ENCODE results near the gene DGKQ. TPM values are rescaled to one million over a fixed set of nuclear protein-coding genes. Genes with fewer than 3 reads are reported as not detected.
"Not testable (repeated sequence)": the region's sequence is repeated elsewhere in the genome, so short reads cannot be mapped to it uniquely, and the experiment has no call there.

Gene DGKQ
- total RNA-seq, 2 experiments from 2014 or later: 11.1 to 11.4 TPM

DNA sequence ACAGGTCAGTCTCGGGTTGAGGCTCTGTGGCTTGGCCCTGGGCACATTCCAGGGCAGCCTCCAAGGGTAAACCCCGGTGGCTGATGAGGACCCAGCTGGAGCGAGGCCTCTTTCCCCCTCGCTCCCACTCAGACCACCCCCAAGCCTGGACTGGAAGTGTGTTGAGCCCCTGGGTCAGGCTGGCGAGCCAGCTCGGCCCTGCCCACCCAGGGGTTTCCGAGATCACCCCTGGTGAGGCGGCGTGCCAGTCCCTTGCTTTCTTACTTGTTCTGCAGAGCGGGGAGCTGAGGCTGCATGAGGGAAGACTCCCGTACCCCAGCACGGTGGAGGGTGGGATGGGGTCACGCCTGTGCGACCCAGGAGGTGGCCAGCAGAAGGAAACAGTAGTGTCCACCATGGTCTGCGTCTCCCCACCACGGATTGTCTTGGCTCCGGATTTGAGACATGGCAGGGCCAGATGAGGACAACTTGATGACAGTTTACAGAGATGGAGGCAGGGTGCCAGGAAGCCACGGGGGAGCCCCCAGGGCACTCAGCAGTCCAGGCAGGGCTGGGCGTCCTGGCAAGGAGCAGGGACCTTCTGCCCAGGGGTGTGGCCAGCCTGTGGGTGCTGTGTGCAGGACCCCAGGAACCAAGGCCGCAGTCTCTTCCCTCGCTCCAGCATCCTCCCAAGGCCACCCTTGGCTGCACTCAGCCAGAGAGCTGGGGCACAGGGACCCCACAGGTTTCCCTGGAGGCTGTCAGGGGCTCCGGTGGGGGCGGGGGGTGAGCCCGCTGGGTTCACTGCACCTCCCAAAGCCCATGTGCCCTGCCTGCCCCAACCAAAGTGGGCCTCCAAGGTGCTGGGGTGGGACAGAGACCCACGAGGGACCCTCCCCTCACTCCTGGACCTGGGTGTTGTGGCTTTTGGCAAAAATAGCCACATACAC is 31.5 kb upstream of the DGKQ start:
- Mint-ChIP-seq H3K36me3 (no peaks in the 10 kb centered on the region), H3K4me3 (no peak overlapping the region), H3K9me3 (no peaks in the 10 kb centered on the region), H3K27me3 (peaks cover 57% of the 10 kb centered on the region), H3K27ac (no peak overlapping the region), H3K4me1 (ENCODE audit: low read depth) (peaks cover 5% of the 10 kb centered on the region)
- POLR2A ChIA-PET: no interaction called here
- intact Hi-C loops (cut with micrococcal nuclease): no loop called here
- no peak for DNase-seq
- CTCF ChIA-PET: interaction anchor here (0.6 kb wide), 1 partner anchor 106 kb away, joined by 4 read pairs; no protein-coding TSS in a partner anchor

DNA sequence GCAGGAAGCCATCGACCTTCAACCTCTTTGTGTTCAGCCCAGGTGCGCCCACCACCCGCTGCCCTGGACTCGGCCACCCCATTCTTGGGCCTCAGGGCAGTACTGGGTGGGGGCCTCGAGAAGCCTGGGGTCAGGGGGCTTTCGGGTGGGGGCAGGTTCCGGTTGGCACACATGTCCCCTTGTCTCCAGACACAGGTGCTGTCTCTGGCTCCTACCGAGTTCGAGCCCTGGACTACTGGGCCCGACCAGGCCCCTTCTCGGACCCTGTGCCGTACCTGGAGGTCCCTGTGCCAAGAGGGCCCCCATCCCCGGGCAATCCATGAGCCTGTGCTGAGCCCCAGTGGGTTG is 30.7 kb upstream of the DGKQ start:
- Mint-ChIP-seq H3K4me1 (ENCODE audit: low read depth) (peaks cover 4% of the 10 kb centered on the region), H3K36me3 (no peaks in the 10 kb centered on the region), H3K4me3 (no peak overlapping the region), H3K9me3 (no peaks in the 10 kb centered on the region), H3K27me3 (peaks cover 60% of the 10 kb centered on the region), H3K27ac (no peak overlapping the region)
- no peak for DNase-seq
- POLR2A ChIA-PET: no interaction called here
- intact Hi-C loops (cut with micrococcal nuclease): no loop called here
- CTCF ChIA-PET: no interaction called here

DNA sequence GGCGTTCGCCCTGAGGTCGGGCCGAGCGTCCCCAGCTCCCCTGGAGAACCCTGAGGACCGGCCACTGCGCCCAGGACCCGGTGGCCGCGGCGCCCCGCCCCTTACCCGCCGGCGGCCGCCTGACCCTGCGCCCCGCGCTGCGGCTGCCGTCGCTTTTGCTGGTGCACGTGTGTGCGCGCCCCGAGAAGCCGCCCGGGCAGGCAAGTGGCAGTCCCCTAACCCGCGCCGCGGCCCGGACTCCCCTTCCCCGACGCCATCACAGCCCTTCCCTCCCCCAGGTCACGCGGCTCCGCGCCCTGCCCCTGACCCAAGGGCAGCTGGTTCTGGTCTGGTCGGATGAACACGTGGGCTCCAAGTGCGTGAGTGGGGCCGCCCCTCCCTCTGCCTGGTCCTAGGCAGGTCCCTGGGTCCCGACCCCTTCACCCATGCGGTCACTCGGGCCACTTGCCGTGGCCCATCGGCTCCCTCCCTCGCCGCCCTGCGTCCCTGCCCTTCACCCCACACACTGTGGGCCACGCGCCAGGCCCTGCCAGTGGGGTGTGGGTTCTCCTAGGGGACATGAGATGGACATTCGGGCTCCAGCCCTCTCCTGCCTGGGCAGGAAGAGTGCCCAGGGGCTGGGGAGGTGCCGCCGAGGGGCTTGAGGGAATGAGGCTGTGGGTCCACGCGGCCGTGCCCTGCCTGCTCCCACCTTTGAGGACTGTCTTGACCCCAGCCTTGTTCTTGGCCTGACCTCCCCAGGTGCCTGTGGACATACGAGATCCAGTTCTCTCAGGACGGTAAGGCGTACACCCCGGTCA is 30.1 kb upstream of the DGKQ start:
- H3K9me3 Mint-ChIP-seq: no peaks in the 10 kb centered on the region
- intact Hi-C loops (cut with micrococcal nuclease): no loop called here
- H3K27ac Mint-ChIP-seq: no peak overlapping the region
- H3K36me3 Mint-ChIP-seq: no peaks in the 10 kb centered on the region
- H3K4me3 Mint-ChIP-seq: no peak overlapping the region
- H3K4me1 Mint-ChIP-seq (ENCODE audit: low read depth): peaks cover 1% of the 10 kb centered on the region
- peaks cover 57% of the 10 kb centered on the region for H3K27me3 Mint-ChIP-seq
- ChIA-PET CTCF (no interaction called here), POLR2A (no interaction called here)
- no peak for DNase-seq

DNA sequence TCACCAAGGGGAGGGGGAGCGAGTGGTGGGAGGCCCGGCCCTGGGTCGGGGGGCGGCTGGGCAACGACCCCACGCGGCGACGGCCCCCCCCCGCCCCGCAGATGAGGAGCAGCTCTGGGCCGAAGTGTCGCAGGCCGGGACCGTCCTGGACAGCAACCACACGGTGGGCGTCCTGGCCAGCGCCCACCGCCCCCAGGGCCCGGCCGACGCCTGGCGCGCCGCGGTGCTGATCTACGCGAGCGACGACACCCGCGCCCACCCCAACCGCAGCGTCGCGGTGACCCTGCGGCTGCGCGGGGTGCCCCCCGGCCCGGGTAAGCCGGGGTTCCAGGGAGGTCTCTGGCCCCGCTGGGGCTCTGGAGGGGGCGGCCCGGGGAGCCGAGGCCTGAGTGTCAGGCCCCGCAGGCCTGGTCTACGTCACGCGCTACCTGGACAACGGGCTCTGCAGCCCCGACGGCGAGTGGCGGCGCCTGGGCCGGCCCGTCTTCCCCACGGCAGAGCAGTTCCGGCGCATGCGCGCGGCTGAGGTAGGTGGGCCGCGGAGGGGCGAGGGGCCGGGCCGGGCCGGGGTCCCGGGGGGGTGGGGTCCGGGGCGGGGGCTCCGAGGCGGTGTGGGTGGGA is 29.4 kb upstream of the DGKQ start:
- Mint-ChIP-seq H3K36me3 (no peaks in the 10 kb centered on the region), H3K27me3 (peaks cover 57% of the 10 kb centered on the region), H3K4me3 (no peak overlapping the region), H3K27ac (no peak overlapping the region), H3K4me1 (ENCODE audit: low read depth) (peaks cover 3% of the 10 kb centered on the region), H3K9me3 (no peaks in the 10 kb centered on the region)
- intact Hi-C loops (cut with micrococcal nuclease): no loop called here
- CTCF ChIA-PET: no interaction called here
- POLR2A ChIA-PET: no interaction called here
- DNase-seq: no peak

DNA sequence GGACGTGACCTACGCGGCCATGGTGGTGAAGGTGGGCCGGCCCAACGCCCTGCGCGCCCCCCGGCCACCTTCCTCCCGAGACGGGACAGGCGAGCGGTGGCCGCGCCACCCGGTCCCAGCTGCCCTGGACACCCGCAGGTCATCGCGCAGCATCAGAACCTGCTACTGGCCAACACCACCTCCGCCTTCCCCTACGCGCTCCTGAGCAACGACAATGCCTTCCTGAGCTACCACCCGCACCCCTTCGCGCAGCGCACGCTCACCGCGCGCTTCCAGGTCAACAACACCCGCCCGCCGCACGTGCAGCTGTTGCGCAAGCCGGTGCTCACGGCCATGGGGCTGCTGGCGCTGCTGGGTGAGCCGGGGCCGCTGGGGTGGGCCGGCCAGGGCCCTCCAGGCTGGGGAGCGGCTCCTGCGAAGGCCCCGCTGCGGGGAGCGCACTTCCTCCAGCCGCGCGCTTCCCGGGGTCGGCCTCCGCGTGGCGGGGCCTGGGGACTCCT is 28.8 kb upstream of the DGKQ start:
- Mint-ChIP-seq H3K27me3 (peaks cover 54% of the 10 kb centered on the region), H3K36me3 (no peaks in the 10 kb centered on the region), H3K4me1 (ENCODE audit: low read depth) (peaks cover 3% of the 10 kb centered on the region), H3K4me3 (no peak overlapping the region), H3K27ac (no peak overlapping the region), H3K9me3 (no peaks in the 10 kb centered on the region)
- intact Hi-C loops (cut with micrococcal nuclease): no loop called here
- ChIA-PET POLR2A (no interaction called here), CTCF (no interaction called here)
- DNase-seq: no peak

DNA sequence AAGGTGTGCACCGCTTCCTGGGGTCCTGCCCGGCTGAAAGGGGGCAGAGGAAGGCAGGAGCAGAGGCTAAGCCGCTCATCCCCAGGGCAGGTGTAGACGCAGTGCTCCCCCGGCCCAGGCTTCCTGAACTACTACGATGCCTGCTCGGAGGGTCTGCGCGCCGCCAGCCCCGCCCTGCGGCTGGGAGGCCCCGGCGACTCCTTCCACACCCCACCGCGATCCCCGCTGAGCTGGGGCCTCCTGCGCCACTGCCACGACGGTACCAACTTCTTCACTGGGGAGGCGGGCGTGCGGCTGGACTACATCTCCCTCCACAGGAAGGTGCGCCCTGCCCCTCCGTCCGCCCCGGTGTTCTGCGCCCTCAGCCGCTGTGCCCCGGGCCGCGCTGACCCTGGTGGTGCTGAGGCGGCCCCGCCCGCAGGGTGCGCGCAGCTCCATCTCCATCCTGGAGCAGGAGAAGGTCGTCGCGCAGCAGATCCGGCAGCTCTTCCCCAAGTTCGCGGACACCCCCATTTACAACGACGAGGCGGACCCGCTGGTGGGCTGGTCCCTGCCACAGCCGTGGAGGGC is 28.3 kb upstream of the DGKQ start:
- CTCF ChIA-PET: no interaction called here

DNA sequence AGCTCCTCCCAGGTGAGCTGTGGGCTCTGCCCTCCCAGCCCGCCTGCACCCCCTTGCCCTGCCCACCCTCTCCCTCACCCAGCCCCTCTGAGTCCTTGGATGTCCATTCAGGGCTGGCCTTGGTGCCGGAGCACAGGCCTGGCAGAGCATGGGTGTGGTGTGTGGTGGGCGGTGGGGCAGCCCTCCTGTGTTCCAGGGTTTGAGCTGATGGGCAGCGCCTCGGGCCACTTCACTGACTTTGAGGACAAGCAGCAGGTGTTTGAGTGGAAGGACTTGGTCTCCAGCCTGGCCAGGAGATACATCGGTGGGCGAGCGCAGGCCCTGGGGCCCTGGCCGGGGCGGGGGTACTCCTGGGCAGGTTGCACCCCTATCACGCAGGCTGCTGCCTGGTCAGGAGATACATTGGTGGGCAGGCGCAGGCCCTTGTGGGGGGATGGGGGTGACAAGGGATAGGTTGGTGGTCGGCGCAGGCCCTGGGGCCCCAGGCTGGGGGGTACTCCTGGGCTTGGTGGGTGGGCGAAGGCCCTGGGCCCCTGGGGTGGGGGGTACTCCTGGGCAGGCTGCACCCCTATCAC is 27.4 kb upstream of the DGKQ start:
- peaks cover 3% of the 10 kb centered on the region for H3K4me1 Mint-ChIP-seq (ENCODE audit: low read depth)
- no peaks in the 10 kb centered on the region for H3K9me3 Mint-ChIP-seq
- no peak for DNase-seq
- intact Hi-C loops (cut with micrococcal nuclease): no loop called here
- H3K27me3 Mint-ChIP-seq: peaks cover 44% of the 10 kb centered on the region
- H3K36me3 Mint-ChIP-seq: no peaks in the 10 kb centered on the region
- ChIA-PET POLR2A (no interaction called here), CTCF (no interaction called here)
- no peak overlapping the region for H3K4me3 Mint-ChIP-seq
- no peak overlapping the region for H3K27ac Mint-ChIP-seq

More for the DNA sequence above, 28.3 kb upstream of the DGKQ start:
- peaks cover 3% of the 10 kb centered on the region for H3K4me1 Mint-ChIP-seq (ENCODE audit: low read depth)
- intact Hi-C loops (cut with micrococcal nuclease): no loop called here
- POLR2A ChIA-PET: no interaction called here
- DNase-seq: no peak
- no peaks in the 10 kb centered on the region for H3K9me3 Mint-ChIP-seq
- H3K27me3 Mint-ChIP-seq: peaks cover 48% of the 10 kb centered on the region
- no peak overlapping the region for H3K4me3 Mint-ChIP-seq
- no peaks in the 10 kb centered on the region for H3K36me3 Mint-ChIP-seq
- H3K27ac Mint-ChIP-seq: no peak overlapping the region

DNA sequence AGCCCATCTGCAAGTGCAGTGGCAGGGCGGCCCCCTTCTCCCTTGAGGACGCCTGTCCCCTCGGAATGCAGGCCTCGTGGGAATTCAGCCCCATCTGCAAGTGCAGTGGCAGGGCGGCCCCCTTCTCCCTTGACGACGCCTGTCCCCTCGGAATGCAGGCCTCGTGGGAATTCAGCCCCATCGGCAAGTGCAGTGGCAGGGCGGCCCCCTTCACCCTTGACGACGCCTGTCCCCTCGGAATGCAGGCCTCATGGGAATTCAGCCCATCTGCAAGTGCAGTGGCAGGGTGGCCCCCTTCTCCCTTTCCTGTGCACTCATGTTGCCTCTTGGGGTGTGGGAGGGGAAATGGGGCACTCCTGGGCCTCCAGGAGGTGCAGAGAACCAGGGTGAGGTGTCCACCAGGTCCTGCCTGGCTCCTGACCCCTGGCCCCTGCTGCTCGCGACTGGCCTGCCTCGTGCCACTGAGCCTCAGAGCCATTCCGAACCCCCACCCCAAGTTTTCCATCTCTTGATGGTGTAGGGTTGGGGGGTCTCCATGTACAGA is 26.6 kb upstream of the DGKQ start:
- H3K9me3 Mint-ChIP-seq: no peaks in the 10 kb centered on the region
- no peak for DNase-seq
- ChIA-PET POLR2A (no interaction called here), CTCF (no interaction called here)
- no peak overlapping the region for H3K27ac Mint-ChIP-seq
- peaks cover 3% of the 10 kb centered on the region for H3K4me1 Mint-ChIP-seq (ENCODE audit: low read depth)
- no peaks in the 10 kb centered on the region for H3K36me3 Mint-ChIP-seq
- H3K4me3 Mint-ChIP-seq: no peak overlapping the region
- intact Hi-C loops (cut with micrococcal nuclease): no loop called here
- H3K27me3 Mint-ChIP-seq: peaks cover 43% of the 10 kb centered on the region

DNA sequence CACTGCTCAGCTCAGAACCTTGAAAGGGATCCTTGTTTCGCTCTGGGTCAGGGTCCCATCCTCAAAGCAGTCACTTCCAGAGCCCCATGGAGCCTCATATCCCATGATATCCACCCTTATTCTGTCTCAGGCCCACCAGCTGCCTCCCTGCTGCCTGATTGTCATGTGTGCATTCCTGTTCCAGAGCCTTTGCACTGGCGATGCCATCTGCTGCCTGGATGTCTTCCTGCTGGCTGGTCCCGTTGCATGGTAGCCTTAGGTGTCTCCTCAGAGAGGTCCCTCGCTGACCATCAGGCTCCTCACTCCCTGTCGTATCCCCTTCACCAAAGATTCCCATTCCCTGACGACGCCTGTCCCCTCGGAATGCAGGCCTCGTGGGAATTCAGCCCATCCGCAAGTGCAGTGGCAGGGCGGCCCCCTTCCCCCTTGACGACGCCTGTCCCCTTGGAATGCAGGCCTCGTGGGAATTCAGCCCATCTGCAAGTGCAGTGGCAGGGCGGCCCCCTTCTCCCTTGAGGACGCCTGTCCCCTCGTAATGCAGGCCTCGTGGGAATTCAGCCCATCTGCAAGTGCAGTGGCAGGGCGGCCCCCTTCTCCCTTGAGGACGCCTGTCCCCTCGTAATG is 26.0 kb upstream of the DGKQ start:
- H3K27ac Mint-ChIP-seq; H3K36me3 Mint-ChIP-seq; H3K9me3 Mint-ChIP-seq; H3K4me3 Mint-ChIP-seq; intact Hi-C loops (cut with micrococcal nuclease); DNase-seq; H3K4me1 Mint-ChIP-seq (ENCODE audit: low read depth); POLR2A ChIA-PET: not testable (repeated sequence)
- CTCF ChIA-PET: interaction anchor here (1.0 kb wide), 1 partner anchor 11 kb away, joined by 3 read pairs; no protein-coding TSS in a partner anchor
- H3K27me3 Mint-ChIP-seq: peaks cover 38% of the 10 kb centered on the region

DNA sequence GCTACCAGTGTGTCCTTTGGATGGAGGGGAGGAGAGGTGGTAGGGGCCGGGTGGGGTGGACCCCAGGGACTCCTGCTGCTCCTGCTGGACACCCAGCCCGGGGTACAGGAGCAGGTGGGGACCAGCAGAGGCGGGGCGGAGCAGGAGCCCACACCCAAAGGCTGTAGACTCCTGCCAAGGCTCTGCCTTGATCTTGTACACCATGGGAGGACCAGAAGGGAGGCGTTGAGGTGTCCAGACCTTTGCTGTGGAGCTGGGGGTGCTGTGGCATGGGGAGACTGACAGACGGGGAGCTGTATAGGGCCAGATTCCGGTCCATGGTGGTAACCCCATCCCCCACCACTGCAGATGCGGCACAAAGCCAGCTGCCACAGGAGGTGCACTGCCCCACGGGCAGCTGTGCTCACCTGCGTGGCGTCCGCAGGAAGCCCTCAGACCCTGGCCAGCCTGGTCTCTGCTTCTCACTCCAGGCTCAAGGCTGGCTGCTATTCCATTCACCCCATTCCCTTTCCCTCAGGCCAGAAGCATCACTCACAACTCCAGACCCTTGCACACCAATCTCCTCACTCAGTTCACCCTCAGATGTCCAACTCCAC is 24.8 kb upstream of the DGKQ start:
- DNase-seq: no peak
- Mint-ChIP-seq H3K4me3 (no peak overlapping the region), H3K27ac (no peak overlapping the region), H3K9me3 (no peaks in the 10 kb centered on the region), H3K36me3 (no peaks in the 10 kb centered on the region), H3K4me1 (ENCODE audit: low read depth) (peaks cover 3% of the 10 kb centered on the region), H3K27me3 (peaks cover 30% of the 10 kb centered on the region)
- intact Hi-C loops (cut with micrococcal nuclease): no loop called here
- ChIA-PET CTCF (interaction anchor here (1.1 kb wide), 1 partner anchor 8 kb away, joined by 3 read pairs; no protein-coding TSS in a partner anchor), POLR2A (no interaction called here)

Data from activated CD4-positive, alpha-beta memory T cell treated with anti-CD3 and anti-CD28 coated beads for 36 hours (primary cell).